Right kidney (tissue), 1 donor: ENCODE data around the gene C11orf71.

ENCODE experiments used
- DNase-seq: peaks from one replicate; pipeline ENCODE4 v3.0.0-alpha.2; 2016

C11orf71 gene

DNA sequence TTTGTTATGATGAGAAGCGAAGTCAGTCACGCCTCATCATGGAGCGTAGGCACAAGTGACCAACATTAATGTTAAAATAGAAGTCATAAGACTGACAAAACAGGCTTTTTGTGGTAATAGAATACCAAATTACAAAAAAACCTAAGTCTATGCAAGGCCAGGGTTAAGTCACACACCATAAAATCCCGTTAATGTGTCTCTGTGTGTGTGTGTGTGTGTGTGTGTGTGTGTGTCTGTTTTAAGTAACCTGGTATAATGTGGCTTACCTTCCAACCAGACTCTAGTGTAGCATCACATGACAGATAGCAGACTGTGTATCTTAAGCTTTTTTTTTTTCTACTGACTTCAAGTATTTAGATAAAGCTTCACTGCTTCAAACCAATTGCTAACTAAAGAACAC lies 38.0 kb downstream of the C11orf71 start:
- DNase-seq = peak; percentile 10

DNA sequence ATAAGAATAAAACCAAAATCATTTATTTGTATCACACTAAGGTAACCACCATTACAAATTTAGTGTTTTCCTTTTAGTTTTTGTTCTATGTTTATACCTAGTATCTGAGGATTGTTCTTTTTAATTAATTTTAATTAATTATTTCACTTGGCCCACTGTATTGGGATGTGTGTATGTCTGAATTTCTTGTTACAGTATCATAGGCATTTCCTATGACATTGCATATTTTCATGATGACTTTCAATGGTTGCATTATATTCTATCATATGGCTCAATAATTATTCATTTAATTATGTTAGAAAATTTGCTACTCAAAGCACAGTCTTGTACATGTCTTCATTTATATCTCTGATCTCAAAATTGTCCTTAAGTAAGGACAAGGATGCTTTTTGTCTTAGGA lies 41.0 kb downstream of the C11orf71 start:
- no peak for DNase-seq

DNA sequence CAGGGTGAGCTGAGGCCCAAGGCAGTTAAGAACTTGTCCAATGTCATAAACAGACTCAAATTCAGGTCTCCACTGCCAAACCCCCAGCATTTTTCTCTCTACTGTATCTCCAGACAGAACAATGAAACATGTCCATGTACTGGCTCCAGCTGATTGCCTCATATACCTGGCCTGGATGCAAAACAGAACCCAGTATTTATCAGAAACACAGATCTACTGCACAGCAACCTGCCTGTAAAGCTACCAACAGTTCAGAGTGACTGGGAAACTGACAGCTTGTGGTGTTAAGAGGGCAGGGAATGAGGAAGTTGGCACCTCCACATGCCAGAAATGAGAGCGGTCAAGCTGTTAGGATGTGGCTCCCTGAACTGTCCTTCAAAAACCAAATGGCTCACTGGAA lies 41.6 kb downstream of the C11orf71 start:
- DNase-seq = no peak

DNA sequence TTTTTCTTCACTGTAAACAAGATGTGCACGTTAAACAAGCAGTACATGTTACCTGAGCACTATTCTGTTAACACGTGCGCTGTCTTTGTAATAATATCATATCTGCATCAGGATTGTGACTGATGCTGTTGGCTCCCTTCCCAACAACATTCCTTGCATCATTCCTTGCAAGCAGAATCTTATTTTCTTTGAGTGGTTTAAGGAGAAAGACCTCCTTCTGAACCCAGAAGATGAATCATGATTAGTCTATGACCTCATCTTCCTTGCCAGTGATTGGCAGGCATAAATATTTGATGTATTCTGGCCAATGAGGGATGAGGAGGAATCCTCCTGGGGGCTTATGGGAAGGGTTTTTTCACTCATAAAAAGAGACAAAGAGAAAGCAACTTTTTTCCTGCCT lies 46.2 kb downstream of the C11orf71 start:
- DNase-seq = no peak

DNA sequence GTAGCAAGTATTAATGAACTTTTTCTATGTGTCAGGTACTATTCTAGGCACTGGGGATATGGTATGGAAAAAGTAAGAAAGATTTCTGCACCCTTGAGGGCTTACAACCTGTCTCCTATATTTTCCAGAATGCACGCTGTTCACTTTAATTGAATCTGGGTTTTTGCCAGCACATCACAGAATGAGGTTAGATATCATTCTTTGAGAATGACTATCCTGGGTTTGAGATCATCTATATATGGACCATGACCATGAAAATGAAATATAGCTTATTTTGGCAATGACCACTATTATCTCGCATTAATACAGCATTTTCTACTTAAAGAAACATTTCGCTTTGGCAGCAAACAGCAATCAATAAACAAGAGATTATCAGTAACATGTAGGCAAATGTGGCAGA lies 46.9 kb downstream of the C11orf71 start:
- DNase-seq = no peak

DNA sequence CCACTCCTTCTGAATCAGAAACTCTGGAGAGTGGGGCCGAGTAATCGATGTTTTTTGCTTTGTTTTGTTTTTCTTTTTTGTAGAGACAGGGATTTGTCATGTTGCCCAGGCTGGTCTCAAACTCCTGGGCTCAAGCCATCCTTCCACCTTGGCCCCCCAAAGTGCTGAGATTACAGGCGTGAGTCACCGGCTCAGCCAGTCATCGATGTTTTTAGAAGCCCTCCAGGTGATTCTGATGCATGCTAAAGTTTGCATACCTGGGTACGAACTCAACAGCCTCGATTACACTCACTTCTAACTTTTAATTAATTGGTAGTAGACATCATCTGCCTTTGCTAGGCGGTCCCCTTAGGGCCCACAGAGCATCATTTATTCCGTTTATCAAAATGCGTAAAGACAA lies 50.3 kb downstream of the C11orf71 start:
- DNase-seq = no peak
